Heart left ventricle (tissue), 13 donors: ENCODE data around the gene LPIN2.

Experiments used
- POLR2A ChIP-seq, 2 donors: fragments of 450-650 bp; IDR thresholded peaks; one replicate each; pipeline ENCODE4 v1.6.1; 2017; ENCODE audit warnings: antibody characterized with exemption in 2 of 2, mild to moderate bottlenecking in 2 of 2, moderate library complexity in 2 of 2
- TF ChIP-seq, protein P1 (sequence below), 12 donors: fragments of 200-600 bp; sonication (generic) in 4 of 12; IDR thresholded peaks; one replicate each; pipeline versions ENCODE4 v1.5.0 to v1.8.0; 2018 to 2022; ENCODE audit warnings: antibody characterized with exemption in 12 of 12, mild to moderate bottlenecking in 5 of 12
- donor health status: ischemic (EF 13 %, LVEDD 7.1; RV severe dilation, severe dysfunction).
- donor health status: DM: no; HTN: yes; CAD: no.
- donor health status: DM: no; HTN: no; CAD: no.
- donor health status: ischemic (EF 25% LVEDD 6.9; RV normal size, moderate dysfunction).
- donor health status: ischemic (EF 25% LVEDD 5.7; RV mildly dilated, moderate dysfunction).
- donor health status: ischemic (EF 35%, LVEDD 5.7; RV mildly dilated, moderate dysfunction).
- donor health status: nonischemic (EF 11% LVEDD 7.7; RV severe dilation, severe dysfunction).
- donor health status: DM: yes; HTN: yes; CAD: no.
- donor health status: PGD.
- donor health status: ischemic (EF 29% LVEDD 5.4; RV normal size, mild dysfunction).
- donor health status: nonischemic (EF 23%, LVEDD 6.1; RV moderate dilation, normal function).

DNA sequence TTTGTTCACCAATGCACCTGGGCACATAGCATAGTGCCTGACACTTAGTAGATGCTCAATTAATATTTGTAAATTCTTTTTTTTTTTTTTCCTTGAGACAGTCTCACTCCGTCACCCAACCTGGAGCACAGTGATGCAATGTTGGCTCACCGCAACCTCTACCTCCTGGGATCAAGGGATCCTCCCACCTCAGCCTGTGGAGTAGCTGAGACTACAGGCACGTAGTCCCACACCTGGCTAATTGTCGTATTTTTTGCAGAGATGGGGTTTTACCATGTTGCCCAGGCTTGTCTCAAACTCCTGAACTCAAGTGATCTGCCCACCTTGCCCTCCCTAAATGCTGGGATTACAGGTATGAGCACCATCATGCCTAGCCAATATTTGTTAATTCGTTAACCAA lies 23.2 kb upstream of the LPIN2 start:
- TF ChIP-seq, protein P1, sequence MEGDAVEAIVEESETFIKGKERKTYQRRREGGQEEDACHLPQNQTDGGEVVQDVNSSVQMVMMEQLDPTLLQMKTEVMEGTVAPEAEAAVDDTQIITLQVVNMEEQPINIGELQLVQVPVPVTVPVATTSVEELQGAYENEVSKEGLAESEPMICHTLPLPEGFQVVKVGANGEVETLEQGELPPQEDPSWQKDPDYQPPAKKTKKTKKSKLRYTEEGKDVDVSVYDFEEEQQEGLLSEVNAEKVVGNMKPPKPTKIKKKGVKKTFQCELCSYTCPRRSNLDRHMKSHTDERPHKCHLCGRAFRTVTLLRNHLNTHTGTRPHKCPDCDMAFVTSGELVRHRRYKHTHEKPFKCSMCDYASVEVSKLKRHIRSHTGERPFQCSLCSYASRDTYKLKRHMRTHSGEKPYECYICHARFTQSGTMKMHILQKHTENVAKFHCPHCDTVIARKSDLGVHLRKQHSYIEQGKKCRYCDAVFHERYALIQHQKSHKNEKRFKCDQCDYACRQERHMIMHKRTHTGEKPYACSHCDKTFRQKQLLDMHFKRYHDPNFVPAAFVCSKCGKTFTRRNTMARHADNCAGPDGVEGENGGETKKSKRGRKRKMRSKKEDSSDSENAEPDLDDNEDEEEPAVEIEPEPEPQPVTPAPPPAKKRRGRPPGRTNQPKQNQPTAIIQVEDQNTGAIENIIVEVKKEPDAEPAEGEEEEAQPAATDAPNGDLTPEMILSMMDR (IDR thresholded peaks at IDR 0.05), result no peak
- no peak for TF ChIP-seq POLR2A (IDR thresholded peaks at IDR 0.05)
